GM10266 (cell line): ENCODE measurements around the gene VPS18.

Source experiments
- DNase-seq: peaks from one replicate; pipeline ENCODE4 v3.0.0; 2012; ENCODE audit errors: extremely low spot score
- CTCF ChIP-seq: IDR thresholded peaks from 2 replicates; pipeline ENCODE4 v1.5.1; 2012; ENCODE audit warnings: mild to moderate bottlenecking, low read depth; ENCODE audit not compliant: control insufficient read depth, insufficient read depth; ENCODE audit errors: missing control alignments

VPS18 gene

GRCh38 chr15:40909662-40910630 is 15.7 kb downstream of the VPS18 start:
- no peak for TF ChIP-seq CTCF
- DNase-seq, result no peak

- DNase-seq, result no peak
- TF ChIP-seq CTCF, result no peak
Observed at GRCh38 chr15:40911141-40911540, 16.9 kb downstream of the VPS18 start.

- no peak for TF ChIP-seq CTCF
- no peak for DNase-seq
Observed at GRCh38 chr15:40911693-40912092, 17.4 kb downstream of the VPS18 start.

GRCh38 chr15:40912478-40912877 is 18.2 kb downstream of the VPS18 start:
- DNase-seq, result no peak
- no peak for TF ChIP-seq CTCF

GRCh38 chr15:40914013-40914412 is 19.8 kb downstream of the VPS18 start:
- no peak for DNase-seq
- no peak for TF ChIP-seq CTCF

GRCh38 chr15:40914486-40914885 is 20.2 kb downstream of the VPS18 start:
- peak; percentile 29 for TF ChIP-seq CTCF
- no peak for DNase-seq

GRCh38 chr15:40915116-40915661 is 20.9 kb downstream of the VPS18 start:
- TF ChIP-seq CTCF, result no peak
- no peak for DNase-seq
